GM23338 (cell line): ENCODE results near the gene PRG2. TPM values are rescaled to one million over a fixed set of nuclear protein-coding genes. Genes with fewer than 3 reads are reported as not detected.

Experiments
- ATAC-seq: fragments of 200-7000 bp; cut with Tn5 transposase; 3 replicates; pipeline ENCODE4 v1.9.1; 2020
- DNase-seq: peaks from one replicate; pipeline ENCODE4 v3.0.0-alpha.2; 2015; ENCODE audit warnings: low spot score
- H2AFZ ChIP-seq: fragments of 200-600 bp; sonication (generic); 2 replicates; pipeline ENCODE4 v1.8.0; 2016; ENCODE audit warnings: antibody characterized with exemption, mild to moderate bottlenecking, moderate library complexity
- H3F3A ChIP-seq: fragments of 200-600 bp; sonication (generic); replicated peaks from 2 replicates; pipeline ENCODE4 v1.8.0; 2017; ENCODE audit warnings: antibody characterized with exemption, mixed run types, low read depth
- H3K27ac ChIP-seq: fragments of 200-600 bp; sonication (generic); 2 replicates; pipeline ENCODE4 v1.6.1; 2016; ENCODE audit warnings: low read depth
- H3K27me3 ChIP-seq: fragments of 200-600 bp; sonication (generic); 2 replicates; pipeline ENCODE4 v1.8.0; 2016; ENCODE audit warnings: mild to moderate bottlenecking, mixed run types, moderate library complexity; ENCODE audit not compliant: insufficient read depth
- H3K36me3 ChIP-seq: fragments of 200-600 bp; sonication (generic); 2 replicates; pipeline ENCODE4 v1.8.0; 2016; ENCODE audit warnings: mild to moderate bottlenecking; ENCODE audit not compliant: insufficient read depth
- H3K4me1 ChIP-seq: fragments of 200-600 bp; sonication (generic); 2 replicates; pipeline ENCODE4 v1.8.0; 2016; ENCODE audit warnings: mild to moderate bottlenecking, moderate library complexity; ENCODE audit not compliant: insufficient read depth
- H3K4me2 ChIP-seq: fragments of 200-600 bp; sonication (generic); 2 replicates; pipeline ENCODE4 v1.7.1; 2017; ENCODE audit warnings: mixed run types
- H3K4me3 ChIP-seq: fragments of 200-600 bp; sonication (generic); 2 replicates; pipeline ENCODE4 v1.6.1; 2016; ENCODE audit warnings: mixed run types
- H3K79me2 ChIP-seq: fragments of 200-600 bp; sonication (generic); replicated peaks from 2 replicates; pipeline ENCODE4 v1.8.0; 2017; ENCODE audit warnings: mild to moderate bottlenecking; ENCODE audit not compliant: insufficient read depth
- H3K9me2 ChIP-seq: fragments of 200-600 bp; sonication (generic); 2 replicates; pipeline ENCODE4 v1.8.0; 2017; ENCODE audit not compliant: insufficient read depth
- H4K20me1 ChIP-seq: fragments of 200-600 bp; sonication (generic); replicated peaks from 2 replicates; pipeline ENCODE4 v1.8.0; 2017; ENCODE audit warnings: mild to moderate bottlenecking; ENCODE audit not compliant: insufficient read depth
- H3K27ac Mint-ChIP-seq: 2 replicates; pipeline ENCODE4 v1.8.0; 2020; ENCODE audit warnings: inconsistent platforms, mild to moderate bottlenecking, moderate library complexity, mixed read lengths
- H3K27me3 Mint-ChIP-seq: 3 replicates; pipeline ENCODE4 v1.8.0; 2022; ENCODE audit warnings: low read depth, mild to moderate bottlenecking, moderate library complexity, mixed read lengths, inconsistent platforms; ENCODE audit not compliant: insufficient read depth, poor library complexity
- H3K36me3 Mint-ChIP-seq: 3 replicates; pipeline ENCODE4 v1.8.0; 2021; ENCODE audit warnings: low read depth, mild to moderate bottlenecking, inconsistent platforms, moderate library complexity, mixed read lengths
- H3K4me1 Mint-ChIP-seq: 3 replicates; pipeline ENCODE4 v1.8.0; 2020; ENCODE audit warnings: mild to moderate bottlenecking, inconsistent platforms, mixed read lengths
- H3K4me3 Mint-ChIP-seq: 3 replicates; pipeline ENCODE4 v1.8.0; 2021; ENCODE audit warnings: moderate library complexity, mild to moderate bottlenecking, inconsistent platforms, mixed read lengths
- H3K9me3 Mint-ChIP-seq: 3 replicates; pipeline ENCODE4 v1.8.0; 2020; ENCODE audit warnings: moderate library complexity, mild to moderate bottlenecking, inconsistent platforms, mixed read lengths
- CREB1 ChIP-seq: fragments of 250-450 bp; sonication (Bioruptor Pico); IDR thresholded peaks from 2 replicates; pipeline ENCODE4 v1.5.0; 2020; ENCODE audit warnings: low read depth, mild to moderate bottlenecking, moderate library complexity
- EZH2 ChIP-seq: fragments of 200-600 bp; sonication (generic); IDR thresholded peaks from one replicate; pipeline ENCODE4 v1.8.0; 2017; ENCODE audit warnings: antibody characterized with exemption, mild to moderate bottlenecking, low read depth; ENCODE audit not compliant: unreplicated experiment
- EZH2phosphoT487 ChIP-seq: fragments of 200-600 bp; sonication (generic); IDR thresholded peaks from one replicate; pipeline ENCODE4 v1.8.1; 2018; ENCODE audit warnings: antibody characterized with exemption; ENCODE audit not compliant: unreplicated experiment
- JUNB ChIP-seq: IDR thresholded peaks from one replicate; pipeline ENCODE4 v1.6.1; 2016; ENCODE audit warnings: antibody characterized with exemption; ENCODE audit not compliant: unreplicated experiment
- NANOG ChIP-seq: IDR thresholded peaks from 2 replicates; pipeline ENCODE4 v1.6.1; 2016; ENCODE audit warnings: antibody characterized with exemption, borderline replicate concordance
- POLR2AphosphoS5 ChIP-seq: IDR thresholded peaks from 2 replicates; pipeline ENCODE4 v1.6.1; 2016; ENCODE audit warnings: antibody characterized with exemption, low read depth
- STAT1 ChIP-seq: IDR thresholded peaks from one replicate; pipeline ENCODE4 v1.6.1; 2016; ENCODE audit warnings: antibody characterized with exemption; ENCODE audit not compliant: unreplicated experiment
- ZNF114 ChIP-seq: fragments of 250-450 bp; sonication (Bioruptor Pico); IDR thresholded peaks from 2 replicates; pipeline ENCODE4 v1.5.0; 2020; ENCODE audit warnings: mild to moderate bottlenecking, moderate library complexity
- ZNF331 ChIP-seq: fragments of 250-450 bp; sonication (Bioruptor Pico); IDR thresholded peaks from 2 replicates; pipeline ENCODE4 v1.5.0; 2020; ENCODE audit warnings: low read depth, mild to moderate bottlenecking, moderate library complexity
- polyA plus RNA-seq: library from polyadenylated mRNA; unstranded; fragments of >200 nt; fragmentation: Nextera tagmentation; extraction: Ambion mirVana; gene quantifications from 2 replicates; pipeline ENCODE4 v1.2.1, GENCODE V29; 2016
- total RNA-seq: library from RNA; depleted of rRNA; stranded (reverse); fragments of >200 nt; shearing (Covaris generic); gene quantifications from 2 replicates; pipeline ENCODE4 v1.2.3, GENCODE V29; 2014
- TF ChIP-seq, protein P1 (sequence below), 2 experiments: fragments of 200-600 bp in 1 of 2; sonication (generic) in 1 of 2; conservative IDR thresholded peaks; 2 replicates each; pipeline versions ENCODE4 v1.5.1 to v1.6.1; 2016 to 2017; ENCODE audit warnings: antibody characterized with exemption in 2 of 2, low read depth in 2 of 2, mild to moderate bottlenecking in 2 of 2, moderate library complexity in 1 of 2
- TF ChIP-seq, protein P2 (sequence below): fragments of 250-450 bp; sonication (Bioruptor Pico); IDR thresholded peaks from 2 replicates; pipeline ENCODE4 v1.5.0; 2020; ENCODE audit warnings: mild to moderate bottlenecking, moderate library complexity
- TF ChIP-seq, protein P3 (sequence below): IDR thresholded peaks from 2 replicates; pipeline ENCODE4 v1.6.1; 2016; ENCODE audit warnings: antibody characterized with exemption
- TF ChIP-seq, protein P4 (sequence below): IDR thresholded peaks from one replicate; pipeline ENCODE4 v1.6.1; 2018; ENCODE audit warnings: antibody characterized with exemption; ENCODE audit not compliant: unreplicated experiment

The PRG2 gene
- total and polyA plus RNA-seq, 2 experiments from 2014 or later = not detected

DNA sequence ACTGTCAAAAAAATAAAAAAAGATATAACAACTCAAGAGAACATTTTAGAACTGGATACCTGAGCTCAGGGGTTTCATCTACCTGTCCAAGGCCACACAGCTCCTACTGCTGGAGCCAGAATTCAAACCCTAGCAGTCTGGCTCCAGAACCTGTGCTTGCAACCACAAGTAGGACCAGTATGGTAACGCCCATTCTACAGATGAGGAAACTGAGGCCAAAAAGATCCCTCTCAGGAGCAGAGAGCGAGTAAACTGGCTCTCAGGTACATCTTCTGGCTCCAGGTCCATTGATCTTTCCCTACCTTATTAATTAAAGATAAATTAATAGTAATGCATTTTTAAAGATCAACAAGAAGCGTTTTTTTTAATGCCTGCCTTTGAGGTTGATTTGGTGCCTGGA, 33.1 kb downstream of the PRG2 start:
- DNase-seq = no peak
- H3K27ac ChIP-seq = no peak overlapping the region
- Mint-ChIP-seq H3K27ac (no peak overlapping the region), H3K9me3 (no peaks in the 10 kb centered on the region), H3K4me3 (no peak overlapping the region), H3K4me1 (peaks cover 10% of the 10 kb centered on the region; the same call in 2 of the 3 replicates), H3K27me3 (peaks cover 3% of the 10 kb centered on the region), H3K36me3 (no peaks in the 10 kb centered on the region)
- no peak overlapping the region for H2AFZ ChIP-seq
- H3K27me3 ChIP-seq = no peaks in the 10 kb centered on the region
- no peak overlapping the region for H3K4me2 ChIP-seq
- H3F3A ChIP-seq = no peaks in the 10 kb centered on the region
- H3K9me2 ChIP-seq = no peaks in the 10 kb centered on the region
- no peak overlapping the region for H3K4me3 ChIP-seq
- no peaks in the 10 kb centered on the region for H4K20me1 ChIP-seq
- TF ChIP-seq ZNF331 (CRISPR knock-in tag) (no peak), JUNB (no peak), CREB1 (CRISPR knock-in tag) (no peak), NANOG (no peak), STAT1 (no peak), EZH2 (no peak), POLR2AphosphoS5 (no peak), EZH2phosphoT487 (no peak), ZNF114 (no peak)
- TF ChIP-seq, protein P1, sequence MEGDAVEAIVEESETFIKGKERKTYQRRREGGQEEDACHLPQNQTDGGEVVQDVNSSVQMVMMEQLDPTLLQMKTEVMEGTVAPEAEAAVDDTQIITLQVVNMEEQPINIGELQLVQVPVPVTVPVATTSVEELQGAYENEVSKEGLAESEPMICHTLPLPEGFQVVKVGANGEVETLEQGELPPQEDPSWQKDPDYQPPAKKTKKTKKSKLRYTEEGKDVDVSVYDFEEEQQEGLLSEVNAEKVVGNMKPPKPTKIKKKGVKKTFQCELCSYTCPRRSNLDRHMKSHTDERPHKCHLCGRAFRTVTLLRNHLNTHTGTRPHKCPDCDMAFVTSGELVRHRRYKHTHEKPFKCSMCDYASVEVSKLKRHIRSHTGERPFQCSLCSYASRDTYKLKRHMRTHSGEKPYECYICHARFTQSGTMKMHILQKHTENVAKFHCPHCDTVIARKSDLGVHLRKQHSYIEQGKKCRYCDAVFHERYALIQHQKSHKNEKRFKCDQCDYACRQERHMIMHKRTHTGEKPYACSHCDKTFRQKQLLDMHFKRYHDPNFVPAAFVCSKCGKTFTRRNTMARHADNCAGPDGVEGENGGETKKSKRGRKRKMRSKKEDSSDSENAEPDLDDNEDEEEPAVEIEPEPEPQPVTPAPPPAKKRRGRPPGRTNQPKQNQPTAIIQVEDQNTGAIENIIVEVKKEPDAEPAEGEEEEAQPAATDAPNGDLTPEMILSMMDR (conservative IDR thresholded peaks at IDR 0.05; ENCODE audit: low read depth in 2 of 2) = no peak
- TF ChIP-seq, protein P2, sequence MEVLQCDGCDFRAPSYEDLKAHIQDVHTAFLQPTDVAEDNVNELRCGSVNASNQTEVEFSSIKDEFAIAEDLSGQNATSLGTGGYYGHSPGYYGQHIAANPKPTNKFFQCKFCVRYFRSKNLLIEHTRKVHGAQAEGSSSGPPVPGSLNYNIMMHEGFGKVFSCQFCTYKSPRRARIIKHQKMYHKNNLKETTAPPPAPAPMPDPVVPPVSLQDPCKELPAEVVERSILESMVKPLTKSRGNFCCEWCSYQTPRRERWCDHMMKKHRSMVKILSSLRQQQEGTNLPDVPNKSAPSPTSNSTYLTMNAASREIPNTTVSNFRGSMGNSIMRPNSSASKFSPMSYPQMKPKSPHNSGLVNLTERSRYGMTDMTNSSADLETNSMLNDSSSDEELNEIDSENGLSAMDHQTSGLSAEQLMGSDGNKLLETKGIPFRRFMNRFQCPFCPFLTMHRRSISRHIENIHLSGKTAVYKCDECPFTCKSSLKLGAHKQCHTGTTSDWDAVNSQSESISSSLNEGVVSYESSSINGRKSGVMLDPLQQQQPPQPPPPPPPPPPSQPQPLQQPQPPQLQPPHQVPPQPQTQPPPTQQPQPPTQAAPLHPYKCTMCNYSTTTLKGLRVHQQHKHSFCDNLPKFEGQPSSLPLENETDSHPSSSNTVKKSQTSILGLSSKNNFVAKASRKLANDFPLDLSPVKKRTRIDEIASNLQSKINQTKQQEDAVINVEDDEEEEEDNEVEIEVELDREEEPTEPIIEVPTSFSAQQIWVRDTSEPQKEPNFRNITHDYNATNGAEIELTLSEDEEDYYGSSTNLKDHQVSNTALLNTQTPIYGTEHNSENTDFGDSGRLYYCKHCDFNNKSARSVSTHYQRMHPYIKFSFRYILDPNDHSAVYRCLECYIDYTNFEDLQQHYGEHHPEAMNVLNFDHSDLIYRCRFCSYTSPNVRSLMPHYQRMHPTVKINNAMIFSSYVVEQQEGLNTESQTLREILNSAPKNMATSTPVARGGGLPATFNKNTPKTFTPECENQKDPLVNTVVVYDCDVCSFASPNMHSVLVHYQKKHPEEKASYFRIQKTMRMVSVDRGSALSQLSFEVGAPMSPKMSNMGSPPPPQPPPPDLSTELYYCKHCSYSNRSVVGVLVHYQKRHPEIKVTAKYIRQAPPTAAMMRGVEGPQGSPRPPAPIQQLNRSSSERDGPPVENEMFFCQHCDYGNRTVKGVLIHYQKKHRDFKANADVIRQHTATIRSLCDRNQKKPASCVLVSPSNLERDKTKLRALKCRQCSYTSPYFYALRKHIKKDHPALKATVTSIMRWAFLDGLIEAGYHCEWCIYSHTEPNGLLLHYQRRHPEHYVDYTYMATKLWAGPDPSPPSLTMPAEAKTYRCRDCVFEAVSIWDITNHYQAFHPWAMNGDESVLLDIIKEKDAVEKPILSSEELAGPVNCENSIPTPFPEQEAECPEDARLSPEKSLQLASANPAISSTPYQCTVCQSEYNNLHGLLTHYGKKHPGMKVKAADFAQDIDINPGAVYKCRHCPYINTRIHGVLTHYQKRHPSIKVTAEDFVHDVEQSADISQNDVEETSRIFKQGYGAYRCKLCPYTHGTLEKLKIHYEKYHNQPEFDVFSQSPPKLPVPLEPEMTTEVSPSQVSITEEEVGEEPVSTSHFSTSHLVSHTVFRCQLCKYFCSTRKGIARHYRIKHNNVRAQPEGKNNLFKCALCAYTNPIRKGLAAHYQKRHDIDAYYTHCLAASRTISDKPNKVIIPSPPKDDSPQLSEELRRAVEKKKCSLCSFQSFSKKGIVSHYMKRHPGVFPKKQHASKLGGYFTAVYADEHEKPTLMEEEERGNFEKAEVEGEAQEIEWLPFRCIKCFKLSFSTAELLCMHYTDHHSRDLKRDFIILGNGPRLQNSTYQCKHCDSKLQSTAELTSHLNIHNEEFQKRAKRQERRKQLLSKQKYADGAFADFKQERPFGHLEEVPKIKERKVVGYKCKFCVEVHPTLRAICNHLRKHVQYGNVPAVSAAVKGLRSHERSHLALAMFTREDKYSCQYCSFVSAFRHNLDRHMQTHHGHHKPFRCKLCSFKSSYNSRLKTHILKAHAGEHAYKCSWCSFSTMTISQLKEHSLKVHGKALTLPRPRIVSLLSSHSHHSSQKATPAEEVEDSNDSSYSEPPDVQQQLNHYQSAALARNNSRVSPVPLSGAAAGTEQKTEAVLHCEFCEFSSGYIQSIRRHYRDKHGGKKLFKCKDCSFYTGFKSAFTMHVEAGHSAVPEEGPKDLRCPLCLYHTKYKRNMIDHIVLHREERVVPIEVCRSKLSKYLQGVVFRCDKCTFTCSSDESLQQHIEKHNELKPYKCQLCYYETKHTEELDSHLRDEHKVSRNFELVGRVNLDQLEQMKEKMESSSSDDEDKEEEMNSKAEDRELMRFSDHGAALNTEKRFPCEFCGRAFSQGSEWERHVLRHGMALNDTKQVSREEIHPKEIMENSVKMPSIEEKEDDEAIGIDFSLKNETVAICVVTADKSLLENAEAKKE = no peak
- TF ChIP-seq, protein P3, sequence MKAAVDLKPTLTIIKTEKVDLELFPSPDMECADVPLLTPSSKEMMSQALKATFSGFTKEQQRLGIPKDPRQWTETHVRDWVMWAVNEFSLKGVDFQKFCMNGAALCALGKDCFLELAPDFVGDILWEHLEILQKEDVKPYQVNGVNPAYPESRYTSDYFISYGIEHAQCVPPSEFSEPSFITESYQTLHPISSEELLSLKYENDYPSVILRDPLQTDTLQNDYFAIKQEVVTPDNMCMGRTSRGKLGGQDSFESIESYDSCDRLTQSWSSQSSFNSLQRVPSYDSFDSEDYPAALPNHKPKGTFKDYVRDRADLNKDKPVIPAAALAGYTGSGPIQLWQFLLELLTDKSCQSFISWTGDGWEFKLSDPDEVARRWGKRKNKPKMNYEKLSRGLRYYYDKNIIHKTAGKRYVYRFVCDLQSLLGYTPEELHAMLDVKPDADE = no peak
- TF ChIP-seq, protein P4, sequence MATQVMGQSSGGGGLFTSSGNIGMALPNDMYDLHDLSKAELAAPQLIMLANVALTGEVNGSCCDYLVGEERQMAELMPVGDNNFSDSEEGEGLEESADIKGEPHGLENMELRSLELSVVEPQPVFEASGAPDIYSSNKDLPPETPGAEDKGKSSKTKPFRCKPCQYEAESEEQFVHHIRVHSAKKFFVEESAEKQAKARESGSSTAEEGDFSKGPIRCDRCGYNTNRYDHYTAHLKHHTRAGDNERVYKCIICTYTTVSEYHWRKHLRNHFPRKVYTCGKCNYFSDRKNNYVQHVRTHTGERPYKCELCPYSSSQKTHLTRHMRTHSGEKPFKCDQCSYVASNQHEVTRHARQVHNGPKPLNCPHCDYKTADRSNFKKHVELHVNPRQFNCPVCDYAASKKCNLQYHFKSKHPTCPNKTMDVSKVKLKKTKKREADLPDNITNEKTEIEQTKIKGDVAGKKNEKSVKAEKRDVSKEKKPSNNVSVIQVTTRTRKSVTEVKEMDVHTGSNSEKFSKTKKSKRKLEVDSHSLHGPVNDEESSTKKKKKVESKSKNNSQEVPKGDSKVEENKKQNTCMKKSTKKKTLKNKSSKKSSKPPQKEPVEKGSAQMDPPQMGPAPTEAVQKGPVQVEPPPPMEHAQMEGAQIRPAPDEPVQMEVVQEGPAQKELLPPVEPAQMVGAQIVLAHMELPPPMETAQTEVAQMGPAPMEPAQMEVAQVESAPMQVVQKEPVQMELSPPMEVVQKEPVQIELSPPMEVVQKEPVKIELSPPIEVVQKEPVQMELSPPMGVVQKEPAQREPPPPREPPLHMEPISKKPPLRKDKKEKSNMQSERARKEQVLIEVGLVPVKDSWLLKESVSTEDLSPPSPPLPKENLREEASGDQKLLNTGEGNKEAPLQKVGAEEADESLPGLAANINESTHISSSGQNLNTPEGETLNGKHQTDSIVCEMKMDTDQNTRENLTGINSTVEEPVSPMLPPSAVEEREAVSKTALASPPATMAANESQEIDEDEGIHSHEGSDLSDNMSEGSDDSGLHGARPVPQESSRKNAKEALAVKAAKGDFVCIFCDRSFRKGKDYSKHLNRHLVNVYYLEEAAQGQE = no peak
- no peaks in the 10 kb centered on the region for H3K79me2 ChIP-seq
- no peak for ATAC-seq
- H3K4me1 ChIP-seq = peaks cover 11% of the 10 kb centered on the region; the same call in 1 of the 2 replicates
- H3K36me3 ChIP-seq = no peaks in the 10 kb centered on the region
